ENCODE data around the gene DOCK4. TPM values are rescaled to one million over a fixed set of nuclear protein-coding genes. Genes with fewer than 3 reads are reported as not detected.

The DOCK4 gene
- total RNA-seq, 1 experiment from 2014 or later, result 4.9 TPM

- Histone ChIP-seq H2BK5ac (ENCODE audit: insufficient read length, low read length) (no peak overlapping the region), H3T11ph (ENCODE audit: low read length) (no peak overlapping the region), H3K79me1 (ENCODE audit: insufficient read depth, low read depth, low read length, poor library complexity, severe bottlenecking) (no peaks in the 10 kb centered on the region), H3K9ac (ENCODE audit: extremely low read depth, insufficient read length, low read length) (no peak overlapping the region), H3K56ac (ENCODE audit: insufficient read length, low read depth, low read length) (no peak overlapping the region), H3K4me2 (ENCODE audit: insufficient read depth, insufficient read length, low read length) (no peak overlapping the region), H3K23me2 (ENCODE audit: insufficient read length, low read depth, low read length, poor library complexity, severe bottlenecking) (no peaks in the 10 kb centered on the region), H3K18ac (ENCODE audit: insufficient read length, low read depth, low read length) (no peak overlapping the region), H3K79me2 (ENCODE audit: insufficient read depth, low read length) (no peaks in the 10 kb centered on the region), H2BK12ac (ENCODE audit: insufficient read length, low read depth, low read length) (no peak overlapping the region), H4K8ac (replicated peaks; ENCODE audit: insufficient read length, low read depth, low read length) (no peak overlapping the region), H4K20me1 (ENCODE audit: control insufficient read depth, insufficient read depth, insufficient read length) (no peaks in the 10 kb centered on the region), H2BK20ac (ENCODE audit: low read depth, low read length, poor library complexity, severe bottlenecking) (no peak overlapping the region), H3K27me3 (ENCODE audit: insufficient read depth, low read length) (no peaks in the 10 kb centered on the region), H4K91ac (ENCODE audit: insufficient read length, low read depth, low read length) (no peak overlapping the region), H3K23ac (ENCODE audit: insufficient read length, low read depth, low read length) (no peak overlapping the region), H3K4me1 (ENCODE audit: insufficient read depth, low read length) (peaks cover under 1% of the 10 kb centered on the region; the same call in 1 of the 2 replicates), H3K27ac (ENCODE audit: insufficient read length, low read depth, low read length) (no peak overlapping the region), H4K5ac (ENCODE audit: insufficient read length, low read depth, low read length) (no peak overlapping the region), H2BK15ac (ENCODE audit: low read depth, low read length) (no peak overlapping the region), H2AFZ (ENCODE audit: low read length) (no peak overlapping the region), H2AK5ac (ENCODE audit: insufficient read length, low read length) (no peak overlapping the region), H3K4ac (ENCODE audit: low read depth, low read length) (no peak overlapping the region), H2BK120ac (ENCODE audit: low read depth, low read length, poor library complexity, severe bottlenecking) (no peak overlapping the region), H3K9me3 (ENCODE audit: control insufficient read depth, low read depth, low read length) (no peaks in the 10 kb centered on the region), H3K14ac (ENCODE audit: insufficient read depth, low read length) (no peak overlapping the region)
- Mint-ChIP-seq H3K27me3 (ENCODE audit: low read depth) (no peaks in the 10 kb centered on the region), H3K36me3 (ENCODE audit: insufficient read depth in 1 of 3, low read depth in 3 of 3) (no peaks in the 10 kb centered on the region), H3K4me3 (no peak overlapping the region), H3K27ac (no peak overlapping the region), H3K9me3 (no peaks in the 10 kb centered on the region), H3K4me1 (no peaks in the 10 kb centered on the region)
- no peak for DNase-seq
- TF ChIP-seq, protein P1, sequence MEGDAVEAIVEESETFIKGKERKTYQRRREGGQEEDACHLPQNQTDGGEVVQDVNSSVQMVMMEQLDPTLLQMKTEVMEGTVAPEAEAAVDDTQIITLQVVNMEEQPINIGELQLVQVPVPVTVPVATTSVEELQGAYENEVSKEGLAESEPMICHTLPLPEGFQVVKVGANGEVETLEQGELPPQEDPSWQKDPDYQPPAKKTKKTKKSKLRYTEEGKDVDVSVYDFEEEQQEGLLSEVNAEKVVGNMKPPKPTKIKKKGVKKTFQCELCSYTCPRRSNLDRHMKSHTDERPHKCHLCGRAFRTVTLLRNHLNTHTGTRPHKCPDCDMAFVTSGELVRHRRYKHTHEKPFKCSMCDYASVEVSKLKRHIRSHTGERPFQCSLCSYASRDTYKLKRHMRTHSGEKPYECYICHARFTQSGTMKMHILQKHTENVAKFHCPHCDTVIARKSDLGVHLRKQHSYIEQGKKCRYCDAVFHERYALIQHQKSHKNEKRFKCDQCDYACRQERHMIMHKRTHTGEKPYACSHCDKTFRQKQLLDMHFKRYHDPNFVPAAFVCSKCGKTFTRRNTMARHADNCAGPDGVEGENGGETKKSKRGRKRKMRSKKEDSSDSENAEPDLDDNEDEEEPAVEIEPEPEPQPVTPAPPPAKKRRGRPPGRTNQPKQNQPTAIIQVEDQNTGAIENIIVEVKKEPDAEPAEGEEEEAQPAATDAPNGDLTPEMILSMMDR (conservative IDR thresholded peaks at IDR 0.05), result no peak
- no CpG with 5 or more reads among the region's 1 CpG for WGBS (ENCODE audit: extremely low coverage, insufficient read length, low lambda C conversion rate)
These were observed 186.3 kb downstream of the DOCK4 start for GRCh38 chr7:112019932-112020331.
